22Rv1 (cell line): ENCODE results near the gene MRPS14.

Experiments
- H3K27ac ChIP-seq: fragments of 450-650 bp; 2 replicates; pipeline ENCODE4 v1.5.1; 2017
- CTCF ChIP-seq: fragments of 450-650 bp; IDR thresholded peaks from 2 replicates; pipeline ENCODE4 v1.5.1; 2017; ENCODE audit warnings: mild to moderate bottlenecking
- ZFX ChIP-seq: fragments of 450-650 bp; IDR thresholded peaks from 2 replicates; pipeline ENCODE4 v1.6.1; 2017; ENCODE audit warnings: antibody characterized with exemption, borderline replicate concordance

MRPS14 gene

GRCh38 chr1:174963529-174964125, 59.6 kb downstream of the MRPS14 start:
- TF ChIP-seq ZFX (no peak), CTCF (no peak)
- H3K27ac ChIP-seq: no peak overlapping the region
